Cardiac fibroblast (primary cell): ENCODE measurements around the gene TFF2.
A peak's percentile ranks its signal among the peaks of the same experiment; 100 is the strongest.

Experiments
- DNase-seq, 2 donors: peaks; one replicate each; pipeline versions ENCODE4 v3.0.0 to v3.0.0-alpha.2; 2010; ENCODE audit warnings: low read depth in 2 of 2
- H3K4me3 ChIP-seq, 2 donors: replicated peaks in 1 of 2; 1 replicate in 1 of 2; 2 replicates in 1 of 2; pipeline ENCODE4 v1.5.1; 2011; ENCODE audit warnings: low read depth in 2 of 2, low read length in 2 of 2, mild to moderate bottlenecking in 2 of 2, moderate library complexity in 1 of 2
- CTCF ChIP-seq: IDR thresholded peaks from one replicate; pipeline ENCODE4 v1.5.1; 2011; ENCODE audit warnings: low read depth, mild to moderate bottlenecking, low read length, inconsistent platforms

Gene TFF2

DNA sequence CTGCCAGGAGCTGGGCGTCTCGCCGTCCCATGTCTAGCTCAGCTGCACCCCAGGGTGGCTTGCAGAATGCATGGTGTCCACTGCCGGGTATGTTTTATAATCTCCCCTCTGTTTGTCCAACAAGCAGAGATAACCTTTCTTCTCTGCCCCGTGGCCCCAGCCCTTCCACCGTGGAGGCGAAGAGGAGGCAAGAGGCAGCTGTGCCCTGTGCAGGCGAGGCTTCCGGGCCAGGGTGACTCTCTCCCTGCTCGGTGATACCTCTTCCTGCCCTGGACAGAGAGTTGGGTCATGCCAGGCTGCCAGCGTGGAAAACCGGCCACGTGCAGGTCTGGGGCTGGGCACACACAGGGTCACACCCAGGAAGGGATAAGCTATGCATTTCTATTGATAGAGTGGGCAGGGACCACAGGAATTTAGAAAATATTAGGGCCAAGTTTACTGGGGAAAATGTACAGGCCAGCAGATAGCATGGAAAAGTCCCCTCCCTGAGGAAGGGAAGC is at the start of gene TFF2:
TFF2 (minus strand) TSS at position 68 of the 500 bp plus-strand sequence; CDS start at position 31, 37 bp downstream.
- H3K4me3 ChIP-seq, result no peak within 1 kb of the TSS
- TF ChIP-seq CTCF, result no peak
- DNase-seq, result no peak

DNA sequence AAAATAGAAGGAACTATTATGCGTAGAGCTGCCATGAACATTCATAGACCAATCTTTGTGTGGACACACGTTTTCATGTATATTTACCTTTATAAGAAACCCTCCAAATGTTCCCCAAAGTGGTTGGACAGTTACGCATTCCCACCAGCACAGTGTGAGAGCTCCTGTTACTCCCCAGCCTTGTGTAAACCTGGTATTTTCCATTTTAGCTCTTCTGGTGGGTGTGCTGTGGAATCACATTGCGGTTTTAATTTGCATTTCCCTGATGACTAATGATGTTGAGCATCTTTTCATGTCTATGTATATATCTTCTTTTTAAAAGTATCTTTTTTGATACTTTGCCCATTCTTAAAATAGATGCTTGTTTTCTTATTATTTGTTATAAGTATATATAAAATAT is 49.7 kb upstream of the TFF2 start:
- H3K4me3 ChIP-seq, result no peak overlapping the region
- DNase-seq, result peak in 1 of 2 donors; percentile 42
- no peak for TF ChIP-seq CTCF

- no peak for DNase-seq
- no peak for TF ChIP-seq CTCF
- no peak overlapping the region for H3K4me3 ChIP-seq
Observed at GRCh38 chr21:42398436-42399028, 47.7 kb upstream of the TFF2 start.

DNA sequence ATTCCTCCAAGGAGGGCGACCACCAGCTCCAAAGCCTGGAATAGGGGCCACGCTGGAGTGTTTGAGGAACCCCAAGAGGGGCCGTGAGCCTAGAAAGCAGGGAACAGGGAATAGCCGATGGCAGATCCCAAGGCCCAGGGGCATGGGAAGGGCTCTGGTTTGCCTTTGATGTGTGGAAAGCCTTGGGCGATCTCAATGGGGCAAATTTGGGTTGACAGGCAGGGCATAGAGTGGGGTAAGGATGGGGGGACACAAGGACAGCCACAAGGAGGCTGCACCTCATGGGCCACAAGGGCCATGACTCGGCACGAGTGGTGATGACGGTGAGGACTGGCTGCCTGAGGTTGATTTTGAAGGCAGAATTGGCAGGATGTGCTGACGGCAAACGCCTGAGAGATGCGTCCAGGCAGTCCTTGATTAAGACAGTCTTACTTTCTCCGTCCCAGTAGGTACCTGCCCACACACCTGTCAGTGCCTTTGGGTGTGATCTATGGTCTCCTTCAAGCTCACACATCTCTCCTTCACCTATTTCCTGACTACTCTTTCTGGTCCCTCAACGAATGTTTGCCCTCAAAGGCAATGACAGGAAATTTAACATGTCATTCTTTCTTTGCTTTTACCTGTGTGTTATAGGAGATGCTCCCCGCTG is 47.1 kb upstream of the TFF2 start:
- no peak for TF ChIP-seq CTCF
- no peak overlapping the region for H3K4me3 ChIP-seq
- no peak for DNase-seq

GRCh38 chr21:42396799-42397745 is 46.3 kb upstream of the TFF2 start:
- DNase-seq, result no peak

More at GRCh38 chr21:42396799-42397745, 46.3 kb upstream of the TFF2 start:
- H3K4me3 ChIP-seq, result no peak overlapping the region
- no peak for TF ChIP-seq CTCF
